ENCODE measurements around the gene KIAA1217.

DNA sequence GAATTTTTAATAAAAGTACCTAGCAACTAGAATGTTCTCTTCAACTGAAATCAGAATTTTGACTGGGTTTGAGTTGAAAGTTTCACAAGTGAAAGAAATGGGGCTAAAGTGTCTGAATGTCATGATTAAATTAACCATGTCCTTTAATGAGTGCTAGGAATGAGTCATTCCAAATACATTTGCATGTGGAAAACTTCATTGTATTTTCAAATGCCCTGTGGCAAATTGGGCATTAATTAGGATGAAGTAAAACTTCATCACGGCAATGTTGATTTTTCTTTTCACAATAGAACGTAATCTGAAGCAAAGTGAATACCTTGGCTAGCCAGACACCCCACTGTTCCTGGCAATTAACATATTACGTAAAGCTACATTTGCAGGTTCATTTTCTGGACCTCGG, 166.6 kb downstream of the KIAA1217 start:
- TF ChIP-seq, protein P1, sequence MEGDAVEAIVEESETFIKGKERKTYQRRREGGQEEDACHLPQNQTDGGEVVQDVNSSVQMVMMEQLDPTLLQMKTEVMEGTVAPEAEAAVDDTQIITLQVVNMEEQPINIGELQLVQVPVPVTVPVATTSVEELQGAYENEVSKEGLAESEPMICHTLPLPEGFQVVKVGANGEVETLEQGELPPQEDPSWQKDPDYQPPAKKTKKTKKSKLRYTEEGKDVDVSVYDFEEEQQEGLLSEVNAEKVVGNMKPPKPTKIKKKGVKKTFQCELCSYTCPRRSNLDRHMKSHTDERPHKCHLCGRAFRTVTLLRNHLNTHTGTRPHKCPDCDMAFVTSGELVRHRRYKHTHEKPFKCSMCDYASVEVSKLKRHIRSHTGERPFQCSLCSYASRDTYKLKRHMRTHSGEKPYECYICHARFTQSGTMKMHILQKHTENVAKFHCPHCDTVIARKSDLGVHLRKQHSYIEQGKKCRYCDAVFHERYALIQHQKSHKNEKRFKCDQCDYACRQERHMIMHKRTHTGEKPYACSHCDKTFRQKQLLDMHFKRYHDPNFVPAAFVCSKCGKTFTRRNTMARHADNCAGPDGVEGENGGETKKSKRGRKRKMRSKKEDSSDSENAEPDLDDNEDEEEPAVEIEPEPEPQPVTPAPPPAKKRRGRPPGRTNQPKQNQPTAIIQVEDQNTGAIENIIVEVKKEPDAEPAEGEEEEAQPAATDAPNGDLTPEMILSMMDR (conservative IDR thresholded peaks at IDR 0.05) = no peak
- no peak for TF ChIP-seq ZFX (IDR thresholded peaks at IDR 0.05)
